Stomach (tissue), 9 donors: Measurements from ENCODE around the gene COL4A4. TPM values are rescaled to one million over a fixed set of nuclear protein-coding genes. Genes with fewer than 3 reads are reported as not detected.

ENCODE experiments used
- DNase-seq, 2 donors: peaks; one replicate each; pipeline versions ENCODE4 v3.0.0 to v3.0.0-alpha.2; 2013 to 2019
- H3K27ac ChIP-seq, 5 donors: fragments of 200-600 bp in 4 of 5; sonication (generic) in 4 of 5; one replicate each; pipeline ENCODE4 v1.5.1; 2013 to 2019; ENCODE audit warnings: mild to moderate bottlenecking in 1 of 5, moderate library complexity in 1 of 5
- H3K27me3 ChIP-seq, 3 donors: fragments of 200-600 bp; sonication (generic); one replicate each; pipeline ENCODE4 v1.5.1; 2017 to 2019; ENCODE audit warnings: mixed run types in 1 of 3
- H3K36me3 ChIP-seq, 4 donors: fragments of 200-600 bp; sonication (generic); 1 replicate in 3 of 4; 2 replicates in 1 of 4; pipeline ENCODE4 v1.5.1; 2016 to 2019
- H3K4me1 ChIP-seq, 4 donors: fragments of 200-600 bp; sonication (generic); one replicate each; pipeline ENCODE4 v1.5.1; 2016 to 2019
- H3K4me3 ChIP-seq, 4 donors: fragments of 200-600 bp; sonication (generic) in 3 of 4; one replicate each; pipeline ENCODE4 v1.5.1; 2016 to 2019; ENCODE audit warnings: mild to moderate bottlenecking in 1 of 4
- H3K9me3 ChIP-seq, 4 donors: fragments of 200-600 bp; sonication (generic); one replicate each; pipeline ENCODE4 v1.5.1; 2016 to 2019
- CTCF ChIP-seq, 7 experiments: fragments of 450-650 bp in 4 of 7; fragments of 200-600 bp in 3 of 7; sonication (generic) in 3 of 7; IDR thresholded peaks; one replicate each; pipeline ENCODE4 v1.5.1; 2016 to 2019; ENCODE audit warnings: antibody characterized with exemption in 7 of 7, control low read depth in 2 of 7, mild to moderate bottlenecking in 1 of 7
- EP300 ChIP-seq: sonication (generic); formaldehyde crosslinking; IDR thresholded peaks from one replicate; pipeline ENCODE4 v1.6.1; 2017; ENCODE audit warnings: antibody characterized with exemption
- POLR2A ChIP-seq, 4 donors: fragments of 450-650 bp; IDR thresholded peaks; one replicate each; pipeline ENCODE4 v1.6.1; 2016; ENCODE audit warnings: antibody characterized with exemption in 4 of 4, control low read depth in 2 of 4, mild to moderate bottlenecking in 1 of 4, moderate library complexity in 1 of 4
- POLR2AphosphoS5 ChIP-seq, 3 donors: sonication (generic); formaldehyde crosslinking; IDR thresholded peaks; one replicate each; pipeline ENCODE4 v1.6.1; 2016; ENCODE audit warnings: antibody characterized with exemption in 3 of 3
- WGBS, 5 donors: extraction: QIAGEN DNeasy Blood & Tissue Kit in 3 of 5; methylation state at CpG; one replicate each; pipeline versions ENCODE4 v1.1.5 to v1.1.7; 2013 to 2018; 5-methylcytosine and 5-hydroxymethylcytosine counted together
- intact Hi-C: fragments of 100-400 bp; cut with DNase I; formaldehyde crosslinking; loops from one replicate; pipeline ENCODE4 v1.15.1; 2023; ENCODE audit warnings: low total_unique reads
- polyA plus RNA-seq, 3 donors: library from polyadenylated mRNA; stranded (reverse); fragments of 200-250 nt; gene quantifications; one replicate each; pipeline ENCODE4 v1.2.3, GENCODE V29; 2013
- total RNA-seq, 5 donors: library from RNA; depleted of rRNA; stranded (reverse); fragments of >200 nt; gene quantifications; one replicate each; pipeline versions ENCODE4 v1.1.0 to v1.2.3, GENCODE V29; 2014 to 2016
- donor health status: healthy with polysubstance abuse.
- donor health status: Bipolar disorder and iron deficiency.
- donor health status: healthy.

The COL4A4 gene
- total and polyA plus RNA-seq, 8 donors = 0.15 to 7.6 (median 0.55) TPM; not detected in 1

GRCh38 chr2:227099340-227099739, 64.7 kb downstream of the COL4A4 start:
- Histone ChIP-seq H3K9me3 (no peaks in the 10 kb centered on the region), H3K4me3 (no peak overlapping the region), H3K27me3 (no peaks in the 10 kb centered on the region), H3K4me1 (peaks cover 0 to 4% (median 0%) of the 10 kb centered on the region in 4 donors), H3K36me3 (no peaks in the 10 kb centered on the region), H3K27ac (no peak overlapping the region)
- no peak for TF ChIP-seq POLR2AphosphoS5 (IDR thresholded peaks at IDR 0.05)
- no peak for TF ChIP-seq EP300
- TF ChIP-seq POLR2A (IDR thresholded peaks at IDR 0.05) = no peak
- no peak for TF ChIP-seq CTCF (IDR thresholded peaks at IDR 0.05)
- 84 to 90% (median 87%) methylated on average over 4 of the region's 4 CpGs for WGBS, 5 donors
- no peak for DNase-seq
- intact Hi-C loops = no loop called here

GRCh38 chr2:227098162-227098515, 65.9 kb downstream of the COL4A4 start:
- H3K4me1 ChIP-seq = peaks cover 0 to 4% (median 0%) of the 10 kb centered on the region in 4 donors
- H3K4me3 ChIP-seq = no peak overlapping the region
- no peaks in the 10 kb centered on the region for H3K27me3 ChIP-seq
- H3K27ac ChIP-seq = no peak overlapping the region
- DNase-seq = no peak
- 45 to 70% (median 66%) methylated on average over 2 of the region's 2 CpGs for WGBS, 5 donors
- TF ChIP-seq POLR2A (IDR thresholded peaks at IDR 0.05) (no peak), POLR2AphosphoS5 (IDR thresholded peaks at IDR 0.05) (no peak), CTCF (IDR thresholded peaks at IDR 0.05) (no peak), EP300 (no peak)
- H3K36me3 ChIP-seq = no peaks in the 10 kb centered on the region
- peaks cover 0 to 10% (median 0%) of the 10 kb centered on the region in 4 donors for H3K9me3 ChIP-seq
- intact Hi-C loops = no loop called here

GRCh38 chr2:227097495-227098161, 66.4 kb downstream of the COL4A4 start:
- H3K27me3 ChIP-seq = no peaks in the 10 kb centered on the region
- no peaks in the 10 kb centered on the region for H3K36me3 ChIP-seq
- TF ChIP-seq POLR2AphosphoS5 (IDR thresholded peaks at IDR 0.05) = no peak
- TF ChIP-seq EP300 = no peak
- TF ChIP-seq POLR2A (IDR thresholded peaks at IDR 0.05) = no peak
- TF ChIP-seq CTCF (IDR thresholded peaks at IDR 0.05) = no peak
- no peak overlapping the region for H3K27ac ChIP-seq
- 35 to 65% (median 49%) methylated on average over 5 of the region's 5 CpGs for WGBS, 5 donors
- DNase-seq = peak in 1 of 2 donors; percentile 20
- intact Hi-C loops = no loop called here
- H3K9me3 ChIP-seq = peaks cover 0 to 10% (median 0%) of the 10 kb centered on the region in 4 donors
- peaks cover 0 to 4% (median 0%) of the 10 kb centered on the region in 4 donors for H3K4me1 ChIP-seq
- no peak overlapping the region for H3K4me3 ChIP-seq

GRCh38 chr2:227095346-227095745, 68.7 kb downstream of the COL4A4 start:
- H3K27ac ChIP-seq = no peak overlapping the region
- peaks cover 0 to 10% (median 0%) of the 10 kb centered on the region in 4 donors for H3K9me3 ChIP-seq
- no peaks in the 10 kb centered on the region for H3K27me3 ChIP-seq
- H3K4me1 ChIP-seq = peaks cover 0 to 4% (median 0%) of the 10 kb centered on the region in 4 donors
- intact Hi-C loops = no loop called here
- no peak overlapping the region for H3K4me3 ChIP-seq
- TF ChIP-seq CTCF (IDR thresholded peaks at IDR 0.05) (no peak), POLR2AphosphoS5 (IDR thresholded peaks at IDR 0.05) (no peak), EP300 (no peak)
- no peaks in the 10 kb centered on the region for H3K36me3 ChIP-seq
- 60 to 73% (median 62%) methylated on average over 4 of the region's 4 CpGs for WGBS, 5 donors
- no peak for DNase-seq
